HG03457 (cell line): ENCODE measurements around the gene KRTAP5-8.
"Not testable (repeated sequence)": the region's sequence is repeated elsewhere in the genome, so short reads cannot be mapped to it uniquely, and the experiment has no call there.

Experiments used
- ATAC-seq: cut with Tn5 transposase; IDR thresholded peaks from one replicate; pipeline ENCODE4 v1.9.1; 2021; ENCODE audit warnings: moderate number of reproducible peaks; ENCODE audit not compliant: unreplicated experiment

Gene KRTAP5-8

DNA sequence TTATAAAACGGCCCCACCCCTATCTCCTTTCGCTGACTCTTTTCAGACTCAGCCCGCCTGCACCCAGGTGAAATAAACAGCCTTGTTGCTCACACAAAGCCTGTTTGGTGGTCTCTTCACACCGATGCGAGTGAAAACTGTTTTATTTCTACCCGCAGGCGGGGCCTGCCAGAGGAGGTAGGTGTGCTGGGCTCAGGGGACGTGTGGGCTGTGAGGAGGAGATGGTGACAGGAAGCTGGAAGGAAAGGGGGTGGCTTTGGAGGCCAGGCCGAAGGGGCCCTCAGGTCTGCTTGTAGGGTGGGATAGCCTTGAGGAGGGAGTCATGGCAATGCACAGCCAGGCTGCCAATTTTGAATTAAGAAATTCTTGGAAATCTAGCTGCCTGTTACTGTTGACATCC, 32.0 kb upstream of the KRTAP5-8 start:
- no peak for ATAC-seq

DNA sequence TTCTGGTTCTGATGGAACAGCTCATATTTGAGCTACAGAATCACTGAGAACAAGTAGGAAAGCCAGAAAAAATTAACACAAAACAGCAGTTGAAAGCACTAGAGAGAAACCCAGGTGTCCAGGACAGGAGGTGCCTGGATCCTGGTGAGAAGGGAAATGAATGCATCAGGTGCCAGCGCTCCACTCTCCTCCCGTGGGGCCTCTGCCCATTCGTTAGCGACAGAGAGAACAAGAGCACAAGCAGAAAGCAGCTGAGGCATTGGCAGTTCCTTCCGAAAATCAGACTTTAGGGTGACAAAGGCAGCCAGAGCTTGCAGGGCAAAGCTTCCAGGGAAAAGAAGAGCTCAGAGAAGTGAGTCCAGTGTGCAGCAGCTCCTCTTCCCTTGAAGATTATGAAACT, 30.7 kb upstream of the KRTAP5-8 start:
- ATAC-seq = no peak

GRCh38 chr11:71518506-71519471, 19.0 kb upstream of the KRTAP5-8 start:
- no peak for ATAC-seq

- ATAC-seq = no peak
Observed at GRCh38 chr11:71519546-71519945, 18.3 kb upstream of the KRTAP5-8 start.

GRCh38 chr11:71525188-71525937, 12.5 kb upstream of the KRTAP5-8 start:
- no peak for ATAC-seq

- no peak for ATAC-seq
Observed at GRCh38 chr11:71525938-71526495, 11.8 kb upstream of the KRTAP5-8 start.

GRCh38 chr11:71526796-71527575, 10.8 kb upstream of the KRTAP5-8 start, which contains the start of gene KRTAP5-7:
KRTAP5-7 (plus strand) TSS chr11:71527267; CDS start chr11:71527301, 34 bp downstream.
- ATAC-seq = not testable (repeated sequence)

- no peak for ATAC-seq
Observed at GRCh38 chr11:71527576-71528210, 10.1 kb upstream of the KRTAP5-8 start.

DNA sequence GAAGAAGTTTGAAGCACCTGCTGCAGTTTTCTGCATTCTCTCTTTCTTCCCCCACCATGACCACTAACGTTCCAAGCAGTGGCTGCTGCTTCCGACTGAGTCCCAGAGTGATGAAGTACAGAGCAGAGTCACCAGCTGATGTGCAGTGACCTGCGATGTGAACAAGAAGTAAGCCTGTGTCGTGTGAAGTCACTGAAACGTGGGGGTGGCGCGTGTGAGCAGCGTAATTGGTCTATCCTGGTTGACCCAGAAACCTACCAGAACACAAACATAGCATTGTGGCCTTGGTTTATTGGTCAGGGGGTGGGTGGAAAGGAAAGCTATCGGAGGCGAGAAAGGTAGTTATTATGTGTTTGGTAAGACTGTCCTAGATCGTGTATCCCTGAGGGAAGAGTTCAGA, 7.2 kb upstream of the KRTAP5-8 start:
- ATAC-seq = no peak

DNA sequence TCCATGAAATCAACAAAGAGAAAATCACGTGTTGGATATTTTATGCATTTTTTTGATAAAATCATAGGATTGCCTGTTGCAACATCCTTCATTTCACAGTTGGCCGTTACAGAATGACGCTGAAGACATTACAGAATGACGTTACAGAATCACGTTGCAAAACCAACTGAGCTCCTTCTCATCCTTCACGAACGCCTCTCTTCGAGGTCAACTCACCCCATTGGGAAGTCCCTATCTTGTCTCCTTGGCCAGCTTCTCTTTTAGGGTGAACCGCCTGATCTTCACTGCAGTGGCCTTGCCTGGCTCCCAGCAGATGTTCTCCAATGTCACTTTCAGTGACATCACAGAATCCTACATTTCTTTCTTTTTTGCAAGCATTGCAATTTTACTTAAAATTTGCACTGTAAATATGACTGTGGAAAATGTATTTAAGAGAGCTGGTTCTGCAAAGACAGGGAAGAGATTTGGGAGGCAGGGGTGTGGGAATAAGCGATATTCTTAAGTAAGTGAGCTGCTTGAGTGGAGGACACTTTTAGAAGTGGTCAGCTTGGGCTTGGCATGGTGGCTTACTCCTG, 5.7 kb upstream of the KRTAP5-8 start:
- no peak for ATAC-seq

GRCh38 chr11:71534711-71535608, 2.9 kb upstream of the KRTAP5-8 start:
- not testable (repeated sequence) for ATAC-seq

- no peak for ATAC-seq
Observed at GRCh38 chr11:71535825-71536224, 2.0 kb upstream of the KRTAP5-8 start.

DNA sequence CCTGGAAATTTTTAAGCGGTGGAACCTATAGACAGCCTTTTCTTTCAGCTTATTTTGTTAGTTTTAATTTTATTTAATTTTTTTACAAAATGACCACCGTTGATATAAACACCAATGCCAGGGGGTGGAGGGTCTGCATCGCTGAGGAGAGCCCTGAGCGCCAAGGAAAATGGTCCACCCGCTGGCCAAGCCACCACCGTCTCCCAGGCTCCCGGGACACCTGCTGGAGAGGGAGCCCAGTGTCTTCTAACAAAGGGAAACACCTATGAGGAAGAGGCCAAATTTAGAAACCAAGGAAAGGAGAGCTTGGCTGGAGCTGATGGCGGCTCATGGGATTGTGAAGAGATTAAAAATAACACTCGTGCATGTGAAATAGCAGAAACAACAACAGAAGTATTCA, 288 bp upstream of the KRTAP5-8 start:
- no peak for ATAC-seq

GRCh38 chr11:71538666-71538990, 803 bp downstream of the KRTAP5-8 start:
- no peak for ATAC-seq

- ATAC-seq = no peak
Observed at GRCh38 chr11:71539017-71539416, 1.2 kb downstream of the KRTAP5-8 start.

- ATAC-seq = not testable (repeated sequence)
Observed at GRCh38 chr11:71539971-71540370, 2.1 kb downstream of the KRTAP5-8 start.

- not testable (repeated sequence) for ATAC-seq
Observed at GRCh38 chr11:71540521-71541304, 2.9 kb downstream of the KRTAP5-8 start.

- ATAC-seq = no peak
Observed at GRCh38 chr11:71542382-71542781, 4.6 kb downstream of the KRTAP5-8 start.
